GM19467 (cell line): Measurements from ENCODE around the gene TMEM121.

Experiments
- ATAC-seq: cut with Tn5 transposase; IDR thresholded peaks from one replicate; pipeline ENCODE4 v1.9.1; 2021; ENCODE audit warnings: mild to moderate bottlenecking, moderate library complexity; ENCODE audit not compliant: unreplicated experiment

The TMEM121 gene

DNA sequence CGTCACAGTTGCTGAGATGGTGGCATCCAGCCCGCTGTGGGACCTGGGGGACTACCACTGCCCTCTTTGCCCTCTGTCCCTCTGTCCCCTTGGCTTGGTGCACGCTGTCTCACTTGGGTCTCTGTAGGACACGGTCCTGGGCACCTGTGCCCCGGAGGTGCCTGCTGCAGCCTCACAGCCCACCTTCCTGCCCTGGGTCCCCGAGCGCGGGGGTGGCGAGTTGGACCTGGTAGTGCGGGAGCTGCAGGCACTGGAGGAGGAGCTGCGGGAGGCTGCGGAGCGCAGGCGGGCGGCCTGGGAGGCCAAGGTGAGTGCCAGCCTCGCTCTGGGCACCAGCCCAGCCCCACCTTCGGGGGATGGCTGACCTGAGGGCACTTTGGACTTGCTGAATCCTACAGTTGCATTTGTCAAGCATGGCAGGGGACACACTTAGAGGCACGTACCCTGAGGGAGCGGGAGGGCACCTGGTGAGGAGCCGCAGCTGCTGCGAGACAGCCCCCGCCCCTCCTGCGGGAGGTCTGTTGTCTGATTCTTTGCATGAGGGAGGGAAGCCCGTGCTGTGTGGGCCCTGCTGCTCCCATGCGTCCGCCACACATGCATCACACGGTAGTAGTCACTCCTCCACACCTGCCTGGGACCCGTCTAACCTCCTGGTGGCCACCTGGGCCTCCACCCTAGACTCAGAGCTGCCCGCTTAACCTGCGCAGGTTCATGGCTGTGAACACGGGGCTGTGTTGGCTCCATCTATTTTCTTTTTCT is 28.5 kb upstream of the TMEM121 start:
- ATAC-seq = no peak

DNA sequence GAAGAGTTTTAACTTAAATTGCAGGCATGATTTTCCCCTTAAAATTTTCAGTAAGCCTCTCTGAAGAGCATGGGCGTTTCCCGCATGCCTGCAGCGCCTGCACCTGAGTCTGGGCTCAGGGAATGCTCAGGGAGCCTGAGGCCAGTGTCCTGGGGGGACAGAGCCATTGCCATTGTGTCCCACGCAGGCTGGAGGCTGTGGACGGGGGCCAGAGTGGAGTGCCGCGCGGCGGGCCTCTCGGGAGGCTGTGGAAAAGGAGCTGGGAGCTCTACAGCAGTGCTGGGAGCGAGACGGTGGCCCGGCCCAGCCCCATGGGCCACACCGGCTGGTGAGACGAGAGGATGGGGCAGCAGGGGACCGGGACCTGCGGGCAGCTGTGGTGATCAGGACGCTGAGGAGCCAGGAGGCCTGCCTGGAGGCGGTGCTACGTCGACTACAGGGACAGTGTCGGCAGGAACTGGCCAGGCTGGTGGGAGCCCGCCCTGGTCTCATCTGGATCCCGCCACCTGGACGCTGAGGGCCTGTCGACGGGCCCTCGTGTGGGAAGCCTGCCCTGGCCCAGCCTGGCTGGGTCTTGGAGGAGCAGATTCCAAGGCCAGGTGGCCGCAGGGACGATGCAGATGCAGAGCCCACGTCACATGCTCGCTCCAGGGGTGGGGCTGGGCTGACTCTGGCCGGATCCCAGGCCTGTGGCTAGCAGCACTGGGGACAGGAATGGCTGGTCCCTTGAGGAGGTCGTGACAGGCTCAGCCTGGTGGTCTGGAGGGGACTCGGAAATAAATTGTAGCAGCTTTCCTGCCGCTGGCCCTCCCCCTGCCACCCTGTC is 27.7 kb upstream of the TMEM121 start:
- no peak for ATAC-seq

DNA sequence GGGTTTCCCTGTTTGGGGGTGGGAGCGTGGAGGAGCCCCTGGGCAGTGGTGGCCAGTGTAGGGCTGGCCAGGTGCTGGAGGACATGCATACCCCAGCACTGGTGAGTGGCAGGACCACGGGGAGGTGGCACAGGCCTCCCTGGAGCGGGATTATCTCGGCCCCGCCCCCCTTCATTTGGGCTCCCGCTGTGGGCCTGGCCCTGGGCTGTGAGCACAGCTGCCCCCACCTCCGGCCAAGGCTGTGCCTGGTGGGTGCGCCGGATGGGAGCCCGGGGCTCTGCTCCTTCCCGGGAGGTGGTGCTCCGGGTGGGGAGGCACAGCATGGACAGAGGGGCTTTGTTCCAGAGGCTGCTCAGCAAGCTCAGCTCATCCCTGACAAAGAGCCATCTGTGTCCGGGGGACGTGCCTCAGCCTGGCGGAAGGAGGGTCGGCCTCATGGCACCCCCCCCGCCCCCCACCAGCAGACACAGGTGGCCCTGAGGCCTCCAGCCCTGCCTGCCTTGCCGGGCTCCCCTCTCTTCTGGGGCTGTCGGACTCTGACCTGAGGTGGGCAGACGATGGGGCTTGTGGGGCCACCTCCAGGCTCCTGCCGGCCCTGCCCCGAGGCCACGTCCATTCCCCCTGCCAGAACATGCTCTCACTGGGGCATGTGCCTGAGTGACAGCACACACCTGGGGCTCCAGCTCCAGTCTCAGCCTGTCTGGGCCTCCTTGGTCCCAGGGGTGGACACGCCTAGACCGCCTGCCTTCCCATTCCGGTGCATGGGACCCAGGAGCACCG is 26.9 kb upstream of the TMEM121 start:
- ATAC-seq = no peak

DNA sequence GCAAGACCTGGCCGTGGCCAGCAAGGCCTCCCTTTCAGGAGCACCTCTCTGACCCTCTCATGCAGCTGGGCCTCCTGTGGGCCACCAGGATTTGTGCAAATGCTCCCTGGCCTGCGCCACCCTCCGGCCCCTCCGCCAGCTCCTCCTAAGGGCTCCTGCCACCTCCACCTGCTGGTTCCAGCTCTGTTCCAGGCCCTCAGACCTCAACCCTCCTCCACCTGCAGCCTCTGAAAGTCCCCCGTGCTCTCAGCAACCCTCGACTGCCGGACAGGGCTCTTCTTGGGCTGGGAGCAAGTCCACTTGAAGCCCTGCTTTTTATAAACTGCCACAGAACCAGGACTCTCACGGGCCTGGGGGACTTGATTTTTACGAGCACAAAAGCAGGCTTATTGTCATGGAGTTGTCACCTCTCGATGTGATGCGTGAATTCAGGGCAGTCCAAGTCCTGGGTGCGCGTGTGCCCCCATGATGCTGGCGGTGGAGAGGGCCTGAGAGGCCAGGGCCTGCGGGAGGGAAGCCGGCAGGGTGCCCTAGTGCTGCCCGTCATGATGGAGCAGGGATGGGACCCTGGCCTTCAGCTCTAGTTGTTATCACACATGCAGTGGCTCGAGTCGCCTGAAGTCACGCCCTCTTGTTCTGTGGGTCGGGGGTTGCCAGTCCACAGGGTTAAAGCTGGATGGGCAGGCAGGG is 26.2 kb upstream of the TMEM121 start:
- ATAC-seq = no peak

DNA sequence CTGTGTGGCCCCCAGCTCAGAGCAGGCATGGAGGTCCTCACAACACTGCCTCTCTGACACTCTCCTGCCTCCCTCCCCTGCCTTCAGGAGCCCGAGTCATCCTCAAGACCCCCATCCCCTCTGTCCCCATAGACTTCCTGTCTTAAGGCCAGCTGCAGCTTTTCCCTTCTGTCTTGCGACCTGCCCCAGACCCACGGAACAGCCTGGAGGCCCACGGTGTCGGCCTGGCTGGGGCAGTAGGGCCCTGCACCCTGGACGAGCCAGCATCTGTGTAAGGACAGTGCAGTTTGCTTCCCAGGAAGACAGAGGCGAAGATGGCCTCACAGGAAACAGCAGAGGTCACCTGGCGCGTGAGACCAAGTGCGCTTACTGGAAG is 25.7 kb upstream of the TMEM121 start:
- no peak for ATAC-seq

DNA sequence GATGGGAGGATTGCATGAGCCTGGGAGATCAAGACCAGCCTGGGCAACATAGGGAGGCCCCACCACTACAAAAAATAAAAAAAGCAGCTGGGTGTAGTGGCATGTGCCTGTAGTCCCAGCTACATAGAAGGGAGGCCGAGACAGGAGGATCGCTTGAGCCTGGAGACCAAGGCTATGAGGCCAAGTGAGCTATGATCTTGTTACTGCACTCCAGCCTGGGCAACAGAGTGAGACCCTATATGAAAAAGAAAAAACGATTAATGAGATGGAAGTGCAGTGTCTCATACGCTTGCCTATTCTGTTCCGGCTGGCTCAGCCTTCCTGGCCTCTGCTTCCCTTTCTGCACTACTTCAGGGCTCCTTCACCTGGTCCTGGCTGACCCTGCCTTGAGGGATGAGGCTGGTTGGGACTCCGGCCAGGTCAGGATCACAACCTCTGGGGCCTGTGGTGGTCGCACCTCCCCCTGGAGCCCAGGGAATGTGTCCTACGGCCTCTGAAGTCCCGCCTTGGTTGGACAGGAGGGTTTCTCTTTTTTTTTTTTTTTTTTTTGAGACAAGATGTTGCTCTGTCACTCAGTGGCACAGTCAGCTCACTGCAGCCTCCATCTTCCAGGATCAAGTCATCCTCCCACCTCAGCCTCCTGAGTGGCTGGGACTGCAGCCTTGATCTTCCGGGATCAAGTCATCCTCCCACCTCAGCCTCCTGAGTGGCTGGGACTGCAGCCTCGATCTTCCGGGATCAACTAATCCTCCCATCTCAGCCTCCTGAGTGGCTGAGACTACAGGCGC is 24.7 kb upstream of the TMEM121 start:
- no peak for ATAC-seq

DNA sequence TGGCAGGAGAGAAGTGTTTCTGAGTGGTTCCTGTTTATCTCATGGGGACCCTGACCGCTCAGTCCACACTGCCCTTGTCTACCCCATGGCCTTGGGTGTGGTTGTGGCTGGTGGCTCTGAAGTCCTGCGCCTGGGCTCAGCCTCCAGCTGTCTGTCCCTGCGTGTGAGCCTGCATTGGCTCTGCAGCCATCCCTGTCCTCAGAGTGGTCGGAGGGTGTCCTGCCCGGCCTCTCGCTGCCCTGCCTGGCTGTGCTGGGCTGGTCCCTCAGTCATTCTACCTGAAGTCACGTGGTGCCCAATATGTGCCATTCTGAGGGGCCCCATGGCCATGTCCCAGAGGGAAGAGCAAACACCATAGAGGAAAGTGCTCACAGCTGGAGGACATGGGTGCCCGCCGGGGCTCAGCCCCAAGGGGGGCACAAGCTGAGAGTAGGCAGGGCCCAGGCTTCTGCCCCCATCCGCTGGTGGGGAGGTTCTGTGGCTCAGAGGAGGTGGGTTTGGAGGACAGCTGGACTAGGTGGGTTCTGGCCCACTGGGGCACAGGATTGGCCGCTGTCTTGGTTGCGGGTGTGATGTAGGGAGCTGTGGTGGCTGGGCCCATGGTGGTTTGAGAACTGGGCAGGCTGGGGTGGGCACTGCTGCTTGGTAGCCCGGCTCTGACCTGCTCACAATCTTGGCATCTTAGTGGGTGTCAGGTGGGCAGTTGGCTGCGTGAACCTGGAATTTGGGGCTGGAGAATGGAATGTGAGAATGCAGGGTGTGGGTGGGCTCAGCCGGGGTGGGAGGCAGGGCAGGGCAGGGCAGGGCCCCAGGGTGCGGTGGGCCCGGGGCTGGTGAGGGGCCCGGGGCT is 23.7 kb upstream of the TMEM121 start:
- ATAC-seq = no peak

DNA sequence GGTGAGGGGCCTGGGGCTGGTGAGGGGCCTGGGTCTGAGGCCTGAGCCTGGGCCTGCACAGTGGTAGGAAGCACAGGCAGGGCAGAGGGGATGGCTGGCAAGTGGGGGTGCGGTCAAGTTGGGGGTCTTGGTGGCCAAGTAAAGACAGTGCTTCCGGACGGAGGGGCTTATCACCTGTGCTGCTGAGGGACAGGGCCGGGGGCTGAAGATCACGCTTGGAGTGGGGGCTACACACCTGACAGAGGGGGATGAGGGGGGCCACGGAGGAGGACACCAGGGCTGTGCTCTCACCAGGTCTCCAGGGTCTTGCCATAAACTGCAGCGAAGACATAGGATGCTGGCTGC is 23.1 kb upstream of the TMEM121 start:
- no peak for ATAC-seq

DNA sequence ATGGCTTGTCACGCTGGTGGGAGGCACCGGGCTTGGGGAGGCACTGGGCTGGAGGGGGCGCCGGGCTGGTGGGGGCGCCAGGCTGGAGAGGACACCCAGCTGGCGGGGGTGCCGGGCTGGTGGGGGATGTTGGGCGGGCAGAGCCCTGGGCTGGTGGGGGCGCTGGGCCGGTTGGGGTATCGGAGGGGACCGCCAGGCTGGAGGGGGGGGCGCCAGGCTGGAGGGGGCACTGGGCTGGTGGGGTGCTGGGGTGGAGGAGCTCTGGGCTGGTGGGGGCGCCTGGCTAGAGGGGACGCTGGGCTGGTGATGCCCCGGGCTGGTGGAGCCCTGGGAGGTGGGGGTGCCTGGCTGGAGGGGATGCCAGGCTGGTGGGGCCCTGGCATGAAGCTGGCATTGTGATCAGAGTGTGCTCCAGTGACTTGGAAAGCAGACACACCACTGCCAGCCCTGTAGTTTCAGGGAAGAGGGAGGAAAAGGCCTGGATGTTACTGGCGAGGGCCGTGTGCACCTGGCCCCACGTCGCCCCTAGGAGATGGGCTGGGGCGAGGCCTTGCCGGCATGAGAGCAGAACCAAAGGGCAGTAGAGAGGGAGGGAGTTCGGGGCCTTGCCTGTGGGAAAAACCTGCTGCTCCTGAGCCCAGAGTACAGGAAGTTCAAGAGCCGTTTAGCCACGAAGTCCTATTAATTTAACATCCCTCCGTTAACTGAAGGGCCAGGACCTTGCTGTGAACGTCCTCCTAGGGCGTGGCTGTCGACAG is 22.3 kb upstream of the TMEM121 start:
- ATAC-seq = no peak

DNA sequence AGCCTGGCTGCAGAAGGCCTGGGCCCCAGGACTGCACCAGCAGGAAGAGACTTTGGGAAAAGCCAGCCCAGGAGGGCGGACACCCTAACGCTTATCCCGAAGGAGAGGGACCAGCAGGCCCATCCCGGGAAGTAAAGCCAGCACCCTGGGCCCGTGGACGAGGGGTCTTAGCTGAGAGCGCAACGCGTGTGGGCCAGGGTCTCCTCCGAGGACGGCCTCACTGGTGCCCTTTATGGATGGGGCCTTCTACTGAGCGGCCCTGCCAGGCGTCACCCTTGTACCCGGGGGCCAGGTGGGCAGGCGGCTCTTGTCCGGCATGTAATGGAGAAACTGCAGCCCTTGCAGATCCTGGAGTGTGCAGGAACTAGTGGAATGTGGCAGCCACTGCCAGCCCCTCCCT is 21.3 kb upstream of the TMEM121 start:
- no peak for ATAC-seq

DNA sequence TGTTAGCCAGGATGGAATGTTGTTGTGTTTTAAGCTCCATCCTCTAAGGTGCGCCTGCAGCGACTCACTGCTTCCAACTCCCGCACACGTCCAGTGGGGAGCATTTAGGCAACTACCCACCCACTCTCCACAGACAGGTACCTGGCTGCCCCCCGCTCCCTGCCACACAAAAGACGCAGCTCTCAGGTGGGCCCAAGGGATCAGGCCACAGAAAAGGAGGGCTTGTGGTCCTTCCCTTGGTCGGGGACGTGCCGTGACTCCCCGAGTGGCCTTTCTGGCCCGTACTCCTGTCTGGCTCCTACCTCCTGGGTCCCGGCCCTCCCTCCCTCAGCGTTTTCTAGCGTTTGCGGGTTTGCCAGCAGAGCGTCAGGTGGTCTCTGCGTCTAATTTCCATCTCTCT is 19.1 kb upstream of the TMEM121 start:
- ATAC-seq = no peak

DNA sequence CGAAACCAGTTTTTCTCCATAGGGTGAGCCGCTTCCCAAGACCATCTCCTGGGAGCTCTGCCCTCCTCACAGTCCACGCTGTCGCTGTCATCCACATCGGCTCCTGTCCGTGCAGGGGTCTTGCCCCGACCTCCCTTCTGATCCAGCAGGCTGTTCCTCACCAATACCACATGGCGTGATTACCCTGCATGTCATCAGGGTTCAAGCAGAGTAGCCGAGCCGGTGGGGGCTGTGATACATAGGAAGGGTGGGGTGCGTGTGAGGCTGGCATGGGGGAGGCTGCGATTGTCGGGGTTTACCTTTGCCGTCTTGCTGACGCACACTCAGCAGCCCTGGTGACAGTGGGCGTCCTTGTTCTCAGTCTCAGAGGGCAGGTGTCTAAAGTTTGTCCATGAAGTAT is 18.3 kb upstream of the TMEM121 start:
- no peak for ATAC-seq

DNA sequence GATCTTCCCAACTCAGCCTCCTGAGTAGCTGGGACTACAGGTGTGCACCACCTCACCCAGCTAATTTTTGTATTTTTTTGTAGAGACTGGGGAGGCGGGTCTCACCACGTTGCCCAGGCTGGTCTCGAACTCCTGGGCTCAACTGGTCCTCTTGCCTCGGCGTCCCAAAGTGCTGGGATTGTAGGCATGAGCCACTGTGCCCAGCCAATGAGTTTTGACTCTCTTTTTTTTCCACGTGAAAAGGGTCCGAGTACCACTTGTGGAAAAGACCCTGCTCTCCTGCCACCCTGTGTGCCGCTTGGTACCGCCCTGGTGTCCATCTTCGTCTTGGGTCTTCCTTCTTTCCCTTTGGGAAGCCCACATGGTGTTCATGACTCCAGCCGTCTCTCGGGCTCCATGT is 17.8 kb upstream of the TMEM121 start:
- no peak for ATAC-seq

DNA sequence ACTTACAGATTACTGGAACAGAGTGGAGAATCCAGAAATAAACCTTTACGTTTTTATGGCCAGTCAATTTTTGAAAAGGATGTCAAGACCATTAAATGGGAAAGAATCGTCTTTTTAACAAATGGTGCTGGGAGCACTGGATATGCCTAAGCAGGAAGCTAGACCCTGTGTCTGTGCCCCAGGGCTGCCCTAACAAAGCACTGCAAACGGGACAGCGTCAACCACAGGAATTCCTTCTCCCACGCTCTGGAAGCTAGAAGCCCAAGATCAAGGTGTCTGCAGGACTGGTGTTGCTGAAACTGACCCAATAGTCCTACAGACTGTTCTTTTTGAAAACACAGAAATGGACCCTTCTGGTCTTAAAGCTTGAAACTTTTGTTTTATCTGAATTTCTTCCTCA is 9.3 kb upstream of the TMEM121 start:
- ATAC-seq = no peak

DNA sequence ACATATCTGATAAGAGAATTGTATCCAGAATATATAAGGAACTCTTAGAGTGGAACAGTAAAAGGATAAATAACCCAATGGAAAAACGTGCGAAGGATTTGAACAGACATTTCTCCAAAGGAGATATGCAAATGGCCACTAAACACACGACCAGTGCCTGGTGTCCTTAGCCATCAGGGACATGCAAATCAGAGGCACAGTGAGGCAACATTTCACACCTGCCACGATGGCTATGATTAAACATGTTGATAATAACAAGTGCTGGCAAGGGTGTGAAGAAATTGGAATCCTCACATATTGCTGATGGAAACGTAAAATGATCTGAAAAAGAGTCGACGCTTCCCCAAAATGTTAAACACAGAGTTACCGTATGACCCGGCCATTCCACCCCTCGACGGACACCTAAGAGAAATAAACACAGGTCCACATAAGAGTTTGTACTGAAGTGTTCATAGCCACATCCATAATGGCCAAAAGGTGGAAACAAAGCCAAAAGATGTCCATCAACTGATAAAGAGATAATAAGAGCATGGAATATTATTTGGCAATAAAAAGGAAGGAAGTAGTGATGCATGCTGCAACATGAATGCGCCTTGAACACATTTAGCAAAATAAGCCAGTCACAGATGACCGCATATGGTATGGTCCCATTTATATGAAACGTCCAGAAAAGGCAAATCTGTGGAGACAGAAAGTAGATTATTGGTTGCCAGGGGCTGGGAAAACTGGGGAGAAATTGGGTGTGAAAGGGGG is 6.3 kb upstream of the TMEM121 start:
- ATAC-seq = no peak

DNA sequence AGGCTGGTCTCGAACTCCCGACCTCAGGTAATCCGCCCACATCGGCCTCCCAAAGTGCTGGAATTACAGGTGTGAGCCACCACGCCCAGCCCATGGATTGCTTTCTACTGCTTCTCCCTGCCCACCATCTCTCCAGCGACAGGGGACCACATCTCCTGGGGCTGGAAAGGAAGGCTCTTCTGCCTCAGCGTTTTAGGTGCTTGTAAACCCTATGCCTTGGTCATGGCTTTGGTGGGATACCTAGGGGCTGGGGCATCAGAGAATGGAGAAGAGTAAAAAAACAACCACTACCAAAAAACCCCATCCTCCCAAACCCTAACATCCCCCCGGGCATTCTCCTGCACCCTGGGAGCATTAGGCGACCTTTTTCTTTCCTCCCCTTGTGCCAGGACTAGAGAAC is 1.1 kb upstream of the TMEM121 start:
- ATAC-seq = no peak

DNA sequence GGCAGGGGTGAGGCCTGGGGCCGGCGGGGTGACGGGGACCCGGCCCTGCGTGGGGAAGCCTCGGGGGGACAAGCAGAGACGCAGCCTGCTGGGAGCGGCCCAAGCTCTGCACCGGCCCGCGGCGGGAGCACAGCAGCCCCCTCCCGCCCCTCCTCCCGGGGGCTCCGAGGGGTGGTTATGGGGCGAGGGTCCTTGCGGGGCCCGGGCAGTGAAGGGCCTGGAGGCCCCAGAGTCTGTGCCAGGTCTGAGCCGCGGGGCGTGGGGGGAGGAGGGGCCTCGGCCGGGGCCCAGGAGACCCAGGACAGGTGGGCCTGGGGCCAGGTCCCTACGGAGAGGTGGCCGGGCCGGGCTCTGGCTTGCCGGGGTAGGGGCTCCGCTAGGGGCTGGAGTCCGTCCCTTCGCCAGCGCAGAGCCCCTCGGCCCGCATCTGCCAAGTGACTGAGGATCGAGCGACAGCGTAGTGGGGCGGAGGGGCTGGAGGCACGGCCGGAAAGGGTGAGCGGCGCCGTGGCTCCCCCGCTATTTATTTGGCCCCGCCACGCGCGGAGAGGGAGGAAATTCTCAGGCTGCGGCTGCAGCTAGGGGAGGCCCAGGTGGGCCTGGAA is 495 bp downstream of the TMEM121 start:
- no peak for ATAC-seq

DNA sequence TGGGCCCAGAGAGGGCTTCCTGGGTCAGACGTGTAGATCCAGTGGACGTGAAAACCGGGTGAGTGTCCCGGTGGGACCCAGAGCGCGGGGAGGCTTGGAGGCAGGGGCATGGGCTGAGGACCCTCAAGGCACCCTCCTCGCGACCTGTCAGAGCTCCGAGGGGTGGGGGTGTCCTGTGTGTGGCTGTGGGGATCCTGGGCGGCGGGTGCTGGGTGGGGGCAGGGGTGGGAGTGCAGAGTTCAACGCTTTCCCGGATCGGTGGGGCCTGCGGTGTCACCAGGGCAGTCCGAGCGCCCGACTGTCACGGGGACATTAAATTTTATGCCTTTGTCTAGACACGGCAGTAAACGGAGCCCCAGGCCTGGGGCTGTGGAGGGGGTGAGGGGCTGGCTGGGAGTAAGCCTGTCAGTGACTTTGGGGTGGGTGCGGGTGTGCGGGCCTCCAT is 1.0 kb downstream of the TMEM121 start:
- no peak for ATAC-seq
